NCI-H1092 (cell line): ENCODE data around the gene LY6G6D.

Experiments used
- DNase-seq: peaks from one replicate; lab custom pipeline; 2025; lab: John Stamatoyannopoulos, UW

LY6G6D gene

GRCh38 chr6:31765910-31766794 lies 51.0 kb downstream of the LY6G6D start:
- DNase-seq: no peak

GRCh38 chr6:31767096-31767645 lies 52.0 kb downstream of the LY6G6D start:
- DNase-seq: no peak
